ENCODE data around the gene LRRC37A3.
"Not testable (repeated sequence)": the region's sequence is repeated elsewhere in the genome, so short reads cannot be mapped to it uniquely, and the experiment has no call there.

The LRRC37A3 gene

GRCh38 chr17:64938290-64938689, 19.0 kb upstream of the LRRC37A3 start:
- no peak overlapping the region for H3K4me3 ChIP-seq (ENCODE audit: low read depth, low read length)
- TF ChIP-seq MAX (IDR thresholded peaks at IDR 0.05; ENCODE audit: low read depth, low read length) = no peak
- TF ChIP-seq CTCF (IDR thresholded peaks at IDR 0.05; ENCODE audit: low read depth, low read length) = no peak
- TF ChIP-seq MYC (IDR thresholded peaks at IDR 0.05; ENCODE audit: low read depth, low read length) = no peak
- no peak for TF ChIP-seq POLR2A (IDR thresholded peaks at IDR 0.05; ENCODE audit: extremely low read depth, insufficient read length)
- no peak for DNase-seq (ENCODE audit: low read depth)

GRCh38 chr17:64936117-64936516, 16.8 kb upstream of the LRRC37A3 start:
- H3K4me3 ChIP-seq (ENCODE audit: low read depth, low read length) = no peak overlapping the region
- TF ChIP-seq POLR2A (IDR thresholded peaks at IDR 0.05; ENCODE audit: extremely low read depth, insufficient read length) = no peak
- no peak for TF ChIP-seq CTCF (IDR thresholded peaks at IDR 0.05; ENCODE audit: low read depth, low read length)
- no peak for TF ChIP-seq MAX (IDR thresholded peaks at IDR 0.05; ENCODE audit: low read depth, low read length)
- TF ChIP-seq MYC (IDR thresholded peaks at IDR 0.05; ENCODE audit: low read depth, low read length) = no peak
- no peak for DNase-seq (ENCODE audit: low read depth)

- H3K4me3 ChIP-seq (ENCODE audit: low read depth, low read length); DNase-seq (ENCODE audit: low read depth): not testable (repeated sequence)
Observed at GRCh38 chr17:64934284-64934778, 15.1 kb upstream of the LRRC37A3 start.

GRCh38 chr17:64932850-64933249, 13.6 kb upstream of the LRRC37A3 start:
- not testable (repeated sequence) for H3K4me3 ChIP-seq (ENCODE audit: low read depth, low read length); DNase-seq (ENCODE audit: low read depth)

GRCh38 chr17:64930374-64930773, 11.1 kb upstream of the LRRC37A3 start:
- not testable (repeated sequence) for DNase-seq (ENCODE audit: low read depth); H3K4me3 ChIP-seq (ENCODE audit: low read depth, low read length)

GRCh38 chr17:64929419-64930209, 10.3 kb upstream of the LRRC37A3 start:
- not testable (repeated sequence) for H3K4me3 ChIP-seq (ENCODE audit: low read depth, low read length); DNase-seq (ENCODE audit: low read depth)

- DNase-seq (ENCODE audit: low read depth); H3K4me3 ChIP-seq (ENCODE audit: low read depth, low read length): not testable (repeated sequence)
Observed at GRCh38 chr17:64928701-64929100, 9.4 kb upstream of the LRRC37A3 start.

GRCh38 chr17:64927444-64927843, 8.2 kb upstream of the LRRC37A3 start:
- peak; percentile 69 for DNase-seq (ENCODE audit: low read depth)
- peak; percentile 27 for TF ChIP-seq CTCF (IDR thresholded peaks at IDR 0.05; ENCODE audit: low read depth, low read length)
- H3K4me3 ChIP-seq (ENCODE audit: low read depth, low read length) = not testable (repeated sequence)

- H3K4me3 ChIP-seq (ENCODE audit: low read depth, low read length); DNase-seq (ENCODE audit: low read depth): not testable (repeated sequence)
Observed at GRCh38 chr17:64926430-64926829, 7.2 kb upstream of the LRRC37A3 start.

- DNase-seq (ENCODE audit: low read depth); H3K4me3 ChIP-seq (ENCODE audit: low read depth, low read length): not testable (repeated sequence)
Observed at GRCh38 chr17:64925244-64925643, 6.0 kb upstream of the LRRC37A3 start.

GRCh38 chr17:64923051-64923568, 3.8 kb upstream of the LRRC37A3 start:
- H3K4me3 ChIP-seq (ENCODE audit: low read depth, low read length) = peak overlapping the region; percentile 2
- peak; percentile 84 for DNase-seq (ENCODE audit: low read depth)
